GM12878 (cell line): ENCODE data around the gene TMUB2. TPM values are rescaled to one million over a fixed set of nuclear protein-coding genes. Genes with fewer than 3 reads are reported as not detected.

ENCODE experiments used
- MEF2B ChIP-seq: fragments of 450-650 bp; IDR thresholded peaks from 2 replicates; pipeline ENCODE4 v1.6.1; 2018; ENCODE audit warnings: mild to moderate bottlenecking, moderate library complexity; ENCODE audit not compliant: partially characterized antibody, poor library complexity, severe bottlenecking
- SIN3A ChIP-seq: IDR thresholded peaks from 2 replicates; pipeline ENCODE4 v1.6.1; 2012; ENCODE audit warnings: low read depth, low read length, improper control_type of control experiment
- SMAD1 ChIP-seq: fragments of 450-650 bp; IDR thresholded peaks from 2 replicates; pipeline ENCODE4 v1.6.1; 2018; ENCODE audit warnings: mild to moderate bottlenecking, low read depth; ENCODE audit not compliant: partially characterized antibody
- ZBED1 ChIP-seq: IDR thresholded peaks from 2 replicates; pipeline ENCODE4 v1.6.1; 2016; ENCODE audit warnings: borderline replicate concordance
- ZNF24 ChIP-seq: fragments of 450-650 bp; IDR thresholded peaks from 2 replicates; pipeline ENCODE4 v1.6.1; 2017; ENCODE audit warnings: antibody characterized with exemption, mild to moderate bottlenecking
- ZNF274 ChIP-seq: IDR thresholded peaks from one replicate; pipeline ENCODE4 v1.8.0; 2011; ENCODE audit not compliant: insufficient read length, insufficient read depth
- polyA plus RNA-seq, 11 experiments: library from polyadenylated mRNA; depleted of rRNA in 4 of 11; unstranded in 6 of 11; stranded (reverse) in 5 of 11; fragments of >200 nt; fragmentation: Nextera tagmentation in 4 of 11; fragmentation: Illumina TruSeq in 1 of 11; extraction: Ambion mirVana in 4 of 11; extraction: Trizol in 1 of 11; gene quantifications; 1 replicate in 1 of 11; 2 replicates in 10 of 11; pipeline versions ENCODE4 v1.2.1 to v1.2.3, GENCODE V29; 2011 to 2016; ENCODE audit warnings: inconsistent platforms in 2 of 11, missing spikeins in 2 of 11, low read depth in 1 of 11
- total RNA-seq, 4 experiments: library from RNA; depleted of rRNA in 3 of 4; stranded (reverse); fragments of >200 nt in 3 of 4; fragmentation: Illumina TruSeq in 1 of 4; extraction: Trizol in 1 of 4; gene quantifications; 2 replicates each; pipeline versions ENCODE4 v1.2.1 to v1.2.3, GENCODE V29; 2013 to 2021
- TF ChIP-seq, protein P1 (sequence below): fragments of 450-650 bp; IDR thresholded peaks from 2 replicates; pipeline ENCODE4 v1.6.1; 2017; ENCODE audit warnings: borderline replicate concordance
- TF ChIP-seq, protein P2 (sequence below): IDR thresholded peaks from 2 replicates; pipeline ENCODE4 v1.6.1; 2012; ENCODE audit warnings: improper control_type of control experiment, low read depth, low read length; ENCODE audit not compliant: insufficient replicate concordance
- TF ChIP-seq, protein P3 (sequence below): fragments of 450-650 bp; formaldehyde crosslinking; IDR thresholded peaks from 2 replicates; pipeline ENCODE4 v1.4.0; 2020; ENCODE audit warnings: mild to moderate bottlenecking, moderate library complexity
- TF ChIP-seq, protein P4 (sequence below): IDR thresholded peaks from 2 replicates; pipeline ENCODE4 v1.6.1; 2011; ENCODE audit warnings: low read depth, low read length, improper control_type of control experiment, borderline replicate concordance
- TF ChIP-seq, protein P5 (sequence below): fragments of 150-350 bp; IDR thresholded peaks from 2 replicates; pipeline ENCODE4 v1.6.1; 2016; ENCODE audit warnings: low read depth, low read length

TMUB2 gene
- total and polyA plus RNA-seq, 10 of the 15 experiments (the other 5 are each of a cell fraction or from before 2014, with no cell fraction given) = 4.3 to 34.0 (median 20.0) TPM

DNA sequence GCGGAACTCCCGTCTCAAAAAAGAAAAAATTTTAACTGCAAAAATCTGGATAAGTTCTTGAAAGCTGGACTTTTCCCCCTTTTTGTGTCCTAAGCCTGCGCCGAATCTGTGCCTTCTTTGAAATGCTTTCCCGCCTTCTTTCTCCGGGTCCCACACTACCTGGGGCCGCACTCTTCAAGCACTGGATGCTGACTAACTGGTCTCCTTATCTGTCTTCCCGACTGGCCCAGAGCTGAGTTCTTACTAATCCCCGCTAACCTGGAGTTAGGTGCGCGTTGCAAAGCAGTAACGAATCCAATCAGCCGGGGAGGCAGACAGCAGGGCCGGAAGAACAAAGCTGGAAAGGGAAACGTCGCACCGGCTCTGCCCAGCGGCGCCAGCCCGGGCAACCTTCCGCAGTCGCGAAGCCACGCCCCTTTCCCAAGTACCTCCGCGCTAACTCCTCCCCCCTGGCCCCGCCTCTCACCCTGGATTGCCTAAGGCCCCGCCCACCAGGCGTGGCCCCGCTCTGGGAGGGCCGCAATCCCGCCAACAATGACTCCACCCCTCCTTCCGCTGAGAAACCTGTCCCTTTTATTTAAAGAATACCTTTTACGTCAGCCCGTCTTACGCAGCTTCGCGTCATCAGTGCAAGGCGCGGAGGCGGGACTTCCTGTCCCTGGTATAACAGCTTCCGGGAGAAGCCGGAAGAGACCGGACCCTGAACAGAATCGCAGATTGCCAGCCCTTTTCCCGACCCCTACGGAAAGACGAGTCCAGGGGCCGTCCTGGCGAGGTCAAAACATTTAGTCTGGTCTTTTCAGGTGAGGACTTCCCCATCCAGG, at the start of gene TMUB2 (continued):
- peak; percentile 75; the same call in 1 of the 2 replicates for TF ChIP-seq SIN3A
- TF ChIP-seq ZBED1 = no peak
- no peak for TF ChIP-seq ZNF274
- TF ChIP-seq, protein P1, sequence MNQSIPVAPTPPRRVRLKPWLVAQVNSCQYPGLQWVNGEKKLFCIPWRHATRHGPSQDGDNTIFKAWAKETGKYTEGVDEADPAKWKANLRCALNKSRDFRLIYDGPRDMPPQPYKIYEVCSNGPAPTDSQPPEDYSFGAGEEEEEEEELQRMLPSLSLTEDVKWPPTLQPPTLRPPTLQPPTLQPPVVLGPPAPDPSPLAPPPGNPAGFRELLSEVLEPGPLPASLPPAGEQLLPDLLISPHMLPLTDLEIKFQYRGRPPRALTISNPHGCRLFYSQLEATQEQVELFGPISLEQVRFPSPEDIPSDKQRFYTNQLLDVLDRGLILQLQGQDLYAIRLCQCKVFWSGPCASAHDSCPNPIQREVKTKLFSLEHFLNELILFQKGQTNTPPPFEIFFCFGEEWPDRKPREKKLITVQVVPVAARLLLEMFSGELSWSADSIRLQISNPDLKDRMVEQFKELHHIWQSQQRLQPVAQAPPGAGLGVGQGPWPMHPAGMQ = no peak
- TF ChIP-seq SMAD1 = peak; percentile 35
- TF ChIP-seq ZNF24 = no peak
- TF ChIP-seq, protein P2, sequence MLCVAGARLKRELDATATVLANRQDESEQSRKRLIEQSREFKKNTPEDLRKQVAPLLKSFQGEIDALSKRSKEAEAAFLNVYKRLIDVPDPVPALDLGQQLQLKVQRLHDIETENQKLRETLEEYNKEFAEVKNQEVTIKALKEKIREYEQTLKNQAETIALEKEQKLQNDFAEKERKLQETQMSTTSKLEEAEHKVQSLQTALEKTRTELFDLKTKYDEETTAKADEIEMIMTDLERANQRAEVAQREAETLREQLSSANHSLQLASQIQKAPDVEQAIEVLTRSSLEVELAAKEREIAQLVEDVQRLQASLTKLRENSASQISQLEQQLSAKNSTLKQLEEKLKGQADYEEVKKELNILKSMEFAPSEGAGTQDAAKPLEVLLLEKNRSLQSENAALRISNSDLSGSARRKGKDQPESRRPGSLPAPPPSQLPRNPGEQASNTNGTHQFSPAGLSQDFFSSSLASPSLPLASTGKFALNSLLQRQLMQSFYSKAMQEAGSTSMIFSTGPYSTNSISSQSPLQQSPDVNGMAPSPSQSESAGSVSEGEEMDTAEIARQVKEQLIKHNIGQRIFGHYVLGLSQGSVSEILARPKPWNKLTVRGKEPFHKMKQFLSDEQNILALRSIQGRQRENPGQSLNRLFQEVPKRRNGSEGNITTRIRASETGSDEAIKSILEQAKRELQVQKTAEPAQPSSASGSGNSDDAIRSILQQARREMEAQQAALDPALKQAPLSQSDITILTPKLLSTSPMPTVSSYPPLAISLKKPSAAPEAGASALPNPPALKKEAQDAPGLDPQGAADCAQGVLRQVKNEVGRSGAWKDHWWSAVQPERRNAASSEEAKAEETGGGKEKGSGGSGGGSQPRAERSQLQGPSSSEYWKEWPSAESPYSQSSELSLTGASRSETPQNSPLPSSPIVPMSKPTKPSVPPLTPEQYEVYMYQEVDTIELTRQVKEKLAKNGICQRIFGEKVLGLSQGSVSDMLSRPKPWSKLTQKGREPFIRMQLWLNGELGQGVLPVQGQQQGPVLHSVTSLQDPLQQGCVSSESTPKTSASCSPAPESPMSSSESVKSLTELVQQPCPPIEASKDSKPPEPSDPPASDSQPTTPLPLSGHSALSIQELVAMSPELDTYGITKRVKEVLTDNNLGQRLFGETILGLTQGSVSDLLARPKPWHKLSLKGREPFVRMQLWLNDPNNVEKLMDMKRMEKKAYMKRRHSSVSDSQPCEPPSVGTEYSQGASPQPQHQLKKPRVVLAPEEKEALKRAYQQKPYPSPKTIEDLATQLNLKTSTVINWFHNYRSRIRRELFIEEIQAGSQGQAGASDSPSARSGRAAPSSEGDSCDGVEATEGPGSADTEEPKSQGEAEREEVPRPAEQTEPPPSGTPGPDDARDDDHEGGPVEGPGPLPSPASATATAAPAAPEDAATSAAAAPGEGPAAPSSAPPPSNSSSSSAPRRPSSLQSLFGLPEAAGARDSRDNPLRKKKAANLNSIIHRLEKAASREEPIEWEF = no peak
- TF ChIP-seq, protein P3, sequence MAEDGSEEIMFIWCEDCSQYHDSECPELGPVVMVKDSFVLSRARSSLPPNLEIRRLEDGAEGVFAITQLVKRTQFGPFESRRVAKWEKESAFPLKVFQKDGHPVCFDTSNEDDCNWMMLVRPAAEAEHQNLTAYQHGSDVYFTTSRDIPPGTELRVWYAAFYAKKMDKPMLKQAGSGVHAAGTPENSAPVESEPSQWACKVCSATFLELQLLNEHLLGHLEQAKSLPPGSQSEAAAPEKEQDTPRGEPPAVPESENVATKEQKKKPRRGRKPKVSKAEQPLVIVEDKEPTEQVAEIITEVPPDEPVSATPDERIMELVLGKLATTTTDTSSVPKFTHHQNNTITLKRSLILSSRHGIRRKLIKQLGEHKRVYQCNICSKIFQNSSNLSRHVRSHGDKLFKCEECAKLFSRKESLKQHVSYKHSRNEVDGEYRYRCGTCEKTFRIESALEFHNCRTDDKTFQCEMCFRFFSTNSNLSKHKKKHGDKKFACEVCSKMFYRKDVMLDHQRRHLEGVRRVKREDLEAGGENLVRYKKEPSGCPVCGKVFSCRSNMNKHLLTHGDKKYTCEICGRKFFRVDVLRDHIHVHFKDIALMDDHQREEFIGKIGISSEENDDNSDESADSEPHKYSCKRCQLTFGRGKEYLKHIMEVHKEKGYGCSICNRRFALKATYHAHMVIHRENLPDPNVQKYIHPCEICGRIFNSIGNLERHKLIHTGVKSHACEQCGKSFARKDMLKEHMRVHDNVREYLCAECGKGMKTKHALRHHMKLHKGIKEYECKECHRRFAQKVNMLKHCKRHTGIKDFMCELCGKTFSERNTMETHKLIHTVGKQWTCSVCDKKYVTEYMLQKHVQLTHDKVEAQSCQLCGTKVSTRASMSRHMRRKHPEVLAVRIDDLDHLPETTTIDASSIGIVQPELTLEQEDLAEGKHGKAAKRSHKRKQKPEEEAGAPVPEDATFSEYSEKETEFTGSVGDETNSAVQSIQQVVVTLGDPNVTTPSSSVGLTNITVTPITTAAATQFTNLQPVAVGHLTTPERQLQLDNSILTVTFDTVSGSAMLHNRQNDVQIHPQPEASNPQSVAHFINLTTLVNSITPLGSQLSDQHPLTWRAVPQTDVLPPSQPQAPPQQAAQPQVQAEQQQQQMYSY = no peak
- TF ChIP-seq, protein P4, sequence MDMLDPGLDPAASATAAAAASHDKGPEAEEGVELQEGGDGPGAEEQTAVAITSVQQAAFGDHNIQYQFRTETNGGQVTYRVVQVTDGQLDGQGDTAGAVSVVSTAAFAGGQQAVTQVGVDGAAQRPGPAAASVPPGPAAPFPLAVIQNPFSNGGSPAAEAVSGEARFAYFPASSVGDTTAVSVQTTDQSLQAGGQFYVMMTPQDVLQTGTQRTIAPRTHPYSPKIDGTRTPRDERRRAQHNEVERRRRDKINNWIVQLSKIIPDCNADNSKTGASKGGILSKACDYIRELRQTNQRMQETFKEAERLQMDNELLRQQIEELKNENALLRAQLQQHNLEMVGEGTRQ = no peak
- TF ChIP-seq MEF2B = no peak
- TF ChIP-seq, protein P5, sequence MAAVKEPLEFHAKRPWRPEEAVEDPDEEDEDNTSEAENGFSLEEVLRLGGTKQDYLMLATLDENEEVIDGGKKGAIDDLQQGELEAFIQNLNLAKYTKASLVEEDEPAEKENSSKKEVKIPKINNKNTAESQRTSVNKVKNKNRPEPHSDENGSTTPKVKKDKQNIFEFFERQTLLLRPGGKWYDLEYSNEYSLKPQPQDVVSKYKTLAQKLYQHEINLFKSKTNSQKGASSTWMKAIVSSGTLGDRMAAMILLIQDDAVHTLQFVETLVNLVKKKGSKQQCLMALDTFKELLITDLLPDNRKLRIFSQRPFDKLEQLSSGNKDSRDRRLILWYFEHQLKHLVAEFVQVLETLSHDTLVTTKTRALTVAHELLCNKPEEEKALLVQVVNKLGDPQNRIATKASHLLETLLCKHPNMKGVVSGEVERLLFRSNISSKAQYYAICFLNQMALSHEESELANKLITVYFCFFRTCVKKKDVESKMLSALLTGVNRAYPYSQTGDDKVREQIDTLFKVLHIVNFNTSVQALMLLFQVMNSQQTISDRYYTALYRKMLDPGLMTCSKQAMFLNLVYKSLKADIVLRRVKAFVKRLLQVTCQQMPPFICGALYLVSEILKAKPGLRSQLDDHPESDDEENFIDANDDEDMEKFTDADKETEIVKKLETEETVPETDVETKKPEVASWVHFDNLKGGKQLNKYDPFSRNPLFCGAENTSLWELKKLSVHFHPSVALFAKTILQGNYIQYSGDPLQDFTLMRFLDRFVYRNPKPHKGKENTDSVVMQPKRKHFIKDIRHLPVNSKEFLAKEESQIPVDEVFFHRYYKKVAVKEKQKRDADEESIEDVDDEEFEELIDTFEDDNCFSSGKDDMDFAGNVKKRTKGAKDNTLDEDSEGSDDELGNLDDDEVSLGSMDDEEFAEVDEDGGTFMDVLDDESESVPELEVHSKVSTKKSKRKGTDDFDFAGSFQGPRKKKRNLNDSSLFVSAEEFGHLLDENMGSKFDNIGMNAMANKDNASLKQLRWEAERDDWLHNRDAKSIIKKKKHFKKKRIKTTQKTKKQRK = no peak
